Endothelial cell of umbilical vein (primary cell): ENCODE measurements around the gene C4orf50. TPM values are rescaled to one million over a fixed set of nuclear protein-coding genes. Genes with fewer than 3 reads are reported as not detected.

Experiments
- BruUV-seq: library from RNA; stranded (reverse); fragments of 400-500 nt; replicated peaks from 2 replicates; lab custom pipeline; 2021; lab: Mats Ljungman, UMichigan
- CTCF ChIA-PET: fragments of 300-600, 350-600 bp; sonication (Branson Sonifier 250); formaldehyde crosslinking; loops from one replicate; lab custom pipeline; 2021; ENCODE audit warnings: antibody characterized with exemption, inconsistent platforms; lab: Charles Lee
- POLR2A ChIA-PET: fragments of 300-600, 350-600 bp; sonication (Branson Sonifier 250); formaldehyde crosslinking; loops from one replicate; lab custom pipeline; 2021; ENCODE audit warnings: antibody characterized with exemption, inconsistent platforms; lab: Charles Lee
- DNase-seq: peaks from one replicate; pipeline ENCODE4 v3.0.0-alpha.2; 2011; ENCODE audit warnings: low read depth, low spot score
- FAIRE-seq: peaks from 2 replicates; lab custom pipeline; 2011; peaks lifted over from hg19 to GRCh38; lab: Jason Lieb, UNC
- H2AFZ ChIP-seq: 2 replicates; pipeline ENCODE4 v1.6.0; 2012; ENCODE audit warnings: low read depth, low read length, control low read depth, inconsistent platforms
- H3K27ac ChIP-seq: 2 replicates; pipeline ENCODE4 v1.5.1; 2011; ENCODE audit warnings: low read depth, mild to moderate bottlenecking, control low read depth, low read length, moderate library complexity; ENCODE audit not compliant: insufficient read depth
- H3K27me3 ChIP-seq, 2 experiments: 2 replicates each; pipeline versions ENCODE4 v1.6.0 to v1.6.1; 2011; ENCODE audit warnings: low read length in 2 of 2, mixed read lengths in 1 of 2; ENCODE audit not compliant: control insufficient read depth in 2 of 2, insufficient read depth in 2 of 2
- H3K36me3 ChIP-seq, 2 experiments: 2 replicates in 1 of 2; 3 replicates in 1 of 2; pipeline ENCODE4 v1.5.1; 2011; ENCODE audit warnings: low read length in 2 of 2, mild to moderate bottlenecking in 1 of 2, moderate library complexity in 1 of 2; ENCODE audit not compliant: control insufficient read depth in 2 of 2, insufficient read depth in 2 of 2; ENCODE audit errors: extremely low read depth in 1 of 2
- H3K4me1 ChIP-seq: 3 replicates; pipeline ENCODE4 v1.5.1; 2011; ENCODE audit warnings: mild to moderate bottlenecking, low read length; ENCODE audit not compliant: control insufficient read depth, insufficient read depth; ENCODE audit errors: extremely low read depth
- H3K4me2 ChIP-seq: 2 replicates; pipeline ENCODE4 v1.6.1; 2011; ENCODE audit warnings: low read length, control low read depth, mixed read lengths; ENCODE audit not compliant: insufficient read depth
- H3K4me3 ChIP-seq, 3 experiments: fragments of 200-600 bp in 1 of 3; sonication (generic), shearing (Covaris generic) in 1 of 3; replicated peaks in 1 of 3; 2 replicates each; pipeline ENCODE4 v1.5.1; 2011 to 2016; ENCODE audit warnings: control low read depth in 3 of 3, low read length in 3 of 3, mild to moderate bottlenecking in 2 of 3, inconsistent platforms in 1 of 3, low read depth in 1 of 3, moderate library complexity in 1 of 3; ENCODE audit not compliant: insufficient read depth in 1 of 3
- H3K79me2 ChIP-seq: 2 replicates; pipeline ENCODE4 v1.6.0; 2012; ENCODE audit warnings: low read length, inconsistent platforms; ENCODE audit not compliant: control insufficient read depth, insufficient read depth
- H3K9ac ChIP-seq: replicated peaks from 2 replicates; pipeline ENCODE3; 2011; ENCODE audit warnings: low read length, control low read depth; ENCODE audit not compliant: insufficient read depth; ENCODE audit errors: extremely low read depth
- H3K9me1 ChIP-seq: replicated peaks from 3 replicates; pipeline ENCODE4 v1.6.0; 2011; ENCODE audit warnings: mild to moderate bottlenecking, low read length; ENCODE audit not compliant: control insufficient read depth, insufficient read depth; ENCODE audit errors: extremely low read depth
- H3K9me3 ChIP-seq: replicated peaks from 2 replicates; pipeline ENCODE4 v1.5.1; 2012; ENCODE audit warnings: low read length, inconsistent platforms; ENCODE audit not compliant: control insufficient read depth, insufficient read depth
- H4K20me1 ChIP-seq: replicated peaks from 2 replicates; pipeline ENCODE3; 2011; ENCODE audit warnings: mild to moderate bottlenecking, low read length; ENCODE audit not compliant: control insufficient read depth, insufficient read depth; ENCODE audit errors: extremely low read depth
- CTCF ChIP-seq, 2 donors: IDR thresholded peaks; 1 replicate in 1 of 2; 2 replicates in 1 of 2; pipeline ENCODE4 v1.5.1; 2011; ENCODE audit warnings: low read length in 2 of 2, mild to moderate bottlenecking in 2 of 2, moderate library complexity in 2 of 2, control low read depth in 1 of 2, inconsistent platforms in 1 of 2, low read depth in 1 of 2; ENCODE audit not compliant: insufficient read depth in 1 of 2; ENCODE audit errors: extremely low read depth in 1 of 2
- EZH2 ChIP-seq: IDR thresholded peaks from 2 replicates; pipeline ENCODE4 v1.6.1; 2012; ENCODE audit warnings: borderline replicate concordance, low read depth, mild to moderate bottlenecking, moderate library complexity, low read length, inconsistent platforms; ENCODE audit not compliant: severe bottlenecking
- FOS ChIP-seq: IDR thresholded peaks from 2 replicates; pipeline ENCODE4 v1.6.1; 2011; ENCODE audit warnings: mild to moderate bottlenecking, low read length, moderate library complexity, borderline replicate concordance; ENCODE audit not compliant: insufficient read depth
- GATA2 ChIP-seq: IDR thresholded peaks from 2 replicates; pipeline ENCODE4 v1.7.0; 2011; ENCODE audit warnings: low read depth, mild to moderate bottlenecking, moderate library complexity, mixed read lengths, low read length; ENCODE audit not compliant: insufficient read length, insufficient read depth
- JUN ChIP-seq: IDR thresholded peaks from 2 replicates; pipeline ENCODE4 v1.6.1; 2011; ENCODE audit warnings: borderline replicate concordance, low read depth; ENCODE audit not compliant: insufficient read length, insufficient read depth
- MAX ChIP-seq: IDR thresholded peaks from 2 replicates; pipeline ENCODE4 v1.6.1; 2011; ENCODE audit not compliant: insufficient read depth, insufficient read length
- MYC ChIP-seq: IDR thresholded peaks from one replicate; pipeline ENCODE4 v1.6.1; 2011; ENCODE audit warnings: mild to moderate bottlenecking, low read depth, low read length
- POLR2A ChIP-seq: IDR thresholded peaks from 2 replicates; pipeline ENCODE4 v1.6.1; 2012; ENCODE audit warnings: low read depth, mild to moderate bottlenecking, control low read depth, low read length
- POLR2AphosphoS5 ChIP-seq: IDR thresholded peaks from 2 replicates; pipeline ENCODE4 v1.6.1; 2012; ENCODE audit warnings: low read depth, mild to moderate bottlenecking, control low read depth, low read length, moderate library complexity; ENCODE audit not compliant: insufficient read depth
- dilution Hi-C: fragments of 300-500 bp; cut with MboI; formaldehyde crosslinking; loops from one replicate; pipeline ENCODE4 v1.15.0; 2019; ENCODE audit warnings: low sequenced_read_pairs; ENCODE audit not compliant: extremely low pct_ligation_motif_present
- intact Hi-C: fragments of 100-400 bp; cut with micrococcal nuclease; formaldehyde crosslinking; loops from one replicate; pipeline ENCODE4 v1.10.0; 2022
- polyA plus RNA-seq, 4 experiments: library from polyadenylated mRNA; depleted of rRNA in 3 of 4; stranded (reverse) in 3 of 4; unstranded in 1 of 4; fragments of >200 nt; gene quantifications; 2 replicates each; pipeline versions ENCODE4 v1.2.1 to v1.2.3, GENCODE V29; 2011 to 2012; ENCODE audit warnings: missing spikeins in 1 of 4
- total RNA-seq: library from RNA; stranded (reverse); gene quantifications from 2 replicates; pipeline ENCODE4 v1.2.3, GENCODE V29; 2021

Gene C4orf50
- total and polyA plus RNA-seq, 2 donors (not counting 3 experiments of a cell fraction or from before 2014, with no cell fraction given) = not detected

- intact Hi-C loops = no loop called here
- no peaks in the 10 kb centered on the region for H3K36me3 ChIP-seq
- ChIA-PET CTCF (no interaction called here), POLR2A (no interaction called here)
- H3K9me1 ChIP-seq = no peaks in the 10 kb centered on the region
- no peaks in the 10 kb centered on the region for H3K9me3 ChIP-seq
- H3K4me3 ChIP-seq = no peak overlapping the region
- H3K27ac ChIP-seq = no peak overlapping the region
- H4K20me1 ChIP-seq = no peaks in the 10 kb centered on the region
- no peaks in the 10 kb centered on the region for H3K4me1 ChIP-seq
- BruUV-seq = no TSS peak
- no peaks in the 10 kb centered on the region for H3K79me2 ChIP-seq
- DNase-seq (no peak), FAIRE-seq (no peak)
- no peak overlapping the region for H2AFZ ChIP-seq
- H3K27me3 ChIP-seq = no peaks in the 10 kb centered on the region
- no peak for TF ChIP-seq CTCF (IDR thresholded peaks at IDR 0.05; ENCODE audit: extremely low read depth in 1 of 2, insufficient read depth in 1 of 2, low read depth in 1 of 2, low read length in 2 of 2)
- TF ChIP-seq FOS = no peak
- no peak for TF ChIP-seq MAX
- TF ChIP-seq MYC = no peak
- no peak for TF ChIP-seq POLR2AphosphoS5
- TF ChIP-seq GATA2 = no peak
- TF ChIP-seq EZH2 = no peak
- TF ChIP-seq POLR2A = no peak
- no peak for TF ChIP-seq JUN
- no peak overlapping the region for H3K4me2 ChIP-seq
- H3K9ac ChIP-seq = no peak overlapping the region
- dilution Hi-C loops = no loop called here
These were observed 16.3 kb downstream of the C4orf50 start for GRCh38 chr4:6001680-6002491.
